NCI-H146 treated with DMSO at 0.1 percent for 48 hours (cell line): ENCODE results near the gene PPIF.
A peak's percentile ranks its signal among the peaks of the same experiment; 100 is the strongest.
"Not testable (repeated sequence)": the region's sequence is repeated elsewhere in the genome, so short reads cannot be mapped to it uniquely, and the experiment has no call there.

Source experiments
- DNase-seq: peaks from one replicate; lab custom pipeline; 2025; ENCODE audit not compliant: unreplicated experiment; lab: John Stamatoyannopoulos, UW

The PPIF gene

DNA sequence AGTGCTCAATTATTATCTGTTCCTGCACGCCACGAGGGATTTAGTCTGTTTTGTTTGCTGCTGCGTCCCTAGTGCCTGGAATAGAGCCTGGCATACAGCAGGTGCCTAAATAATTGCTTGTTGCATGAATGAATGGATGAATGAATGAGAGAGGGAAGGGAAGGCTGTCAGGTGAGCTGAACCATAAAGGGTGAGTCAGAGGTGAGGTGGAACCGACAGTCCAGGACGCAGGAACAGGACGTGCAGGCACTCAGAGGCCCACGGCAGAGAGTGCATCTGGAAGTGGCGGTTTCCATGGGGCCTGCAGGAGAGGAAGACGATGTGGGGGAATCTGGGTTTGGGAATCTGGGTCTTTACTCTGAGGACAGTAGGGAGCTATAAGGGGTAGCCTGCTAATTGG, 17.7 kb upstream of the PPIF start:
- no peak for DNase-seq

DNA sequence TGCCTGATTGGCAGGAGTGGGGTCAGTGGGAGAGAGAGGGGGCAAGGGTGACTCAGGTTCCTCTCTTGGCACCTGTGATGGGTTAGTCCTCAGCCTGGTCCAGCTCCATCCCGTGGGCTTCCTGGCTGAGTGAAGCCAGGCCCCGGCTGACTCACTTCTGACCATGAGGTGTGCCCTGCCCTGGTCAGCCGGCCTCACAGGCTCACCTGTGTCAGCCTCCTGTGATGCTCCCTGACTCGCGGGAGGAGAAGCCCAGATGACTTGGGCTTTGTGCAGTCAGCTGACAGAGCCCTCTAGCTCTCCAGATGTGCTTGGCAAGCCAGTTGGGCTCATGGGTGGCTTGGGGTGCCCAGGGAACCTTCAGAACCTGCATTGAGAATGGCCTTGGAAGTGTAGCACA, 16.0 kb upstream of the PPIF start:
- no peak for DNase-seq

DNA sequence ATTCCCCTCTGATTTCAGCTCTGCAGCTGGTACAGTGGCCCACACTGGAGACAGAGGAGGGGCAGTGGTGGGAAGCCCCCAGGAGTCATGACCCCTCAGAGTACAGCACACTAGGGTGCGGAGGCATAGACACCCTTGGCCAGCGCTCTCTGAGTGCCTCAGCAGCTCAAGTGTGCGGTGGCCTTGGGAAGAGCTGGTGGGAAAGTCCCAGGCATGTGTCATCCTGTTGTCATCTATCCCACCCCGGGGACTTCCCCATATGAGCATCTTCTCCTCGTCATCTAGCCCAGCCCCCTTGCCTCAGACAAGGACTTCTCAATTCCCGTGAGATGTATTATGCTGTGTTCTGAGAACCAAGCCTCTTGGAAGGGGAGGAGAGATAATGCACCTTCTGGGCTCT, 15.6 kb upstream of the PPIF start:
- DNase-seq = no peak

DNA sequence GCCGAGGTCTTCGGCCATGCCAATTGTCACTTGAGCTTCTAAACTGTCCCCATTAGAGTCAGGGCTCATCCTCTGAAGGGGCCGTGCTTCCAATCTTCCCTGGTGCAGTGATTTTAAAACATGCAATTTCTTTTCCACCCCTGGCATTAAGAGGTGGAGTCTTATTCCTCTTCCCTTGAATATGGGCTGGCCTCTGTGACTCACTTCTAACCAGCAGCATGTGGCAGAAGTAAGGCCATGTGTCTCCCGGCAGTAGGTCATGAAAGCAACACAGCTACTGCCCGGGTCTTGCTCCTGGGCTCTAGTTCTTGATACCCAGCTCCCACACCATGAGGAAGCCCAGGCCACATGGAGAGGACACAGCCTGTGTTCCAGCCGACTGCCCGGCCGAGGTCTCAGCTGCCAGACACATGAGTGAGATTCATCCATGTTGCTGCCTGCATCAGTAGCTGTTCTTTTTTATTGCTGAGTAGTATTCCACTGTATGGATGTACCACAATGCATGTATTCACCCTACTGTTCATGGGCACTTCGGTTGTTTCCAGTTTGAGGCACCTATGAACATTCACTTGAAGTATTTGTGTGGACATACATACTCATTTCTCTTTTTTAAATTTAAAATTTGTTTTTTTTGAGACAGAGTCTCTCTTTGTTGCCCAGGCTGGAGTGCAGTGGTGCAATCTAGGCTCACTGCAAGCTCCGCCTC, 14.5 kb upstream of the PPIF start:
- DNase-seq = not testable (repeated sequence)

DNA sequence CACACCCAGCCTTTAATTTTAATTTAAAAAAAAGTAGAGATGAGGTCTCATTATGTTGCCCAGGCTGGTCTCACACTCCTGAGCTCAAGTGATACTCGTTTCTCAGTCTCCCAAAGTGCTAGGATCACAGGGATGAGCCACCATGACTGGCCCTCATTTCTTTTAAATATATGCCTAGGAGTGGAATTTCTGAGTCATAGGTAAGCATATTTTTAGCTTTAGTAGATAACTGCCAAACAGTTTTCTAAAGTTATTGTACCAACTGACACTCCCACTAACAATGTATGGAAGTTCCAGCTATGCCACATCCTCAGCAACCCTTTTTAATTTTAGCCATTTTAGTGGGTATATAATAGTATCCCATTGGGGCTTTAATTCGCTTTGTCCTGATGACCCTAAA, 13.8 kb upstream of the PPIF start:
- no peak for DNase-seq

DNA sequence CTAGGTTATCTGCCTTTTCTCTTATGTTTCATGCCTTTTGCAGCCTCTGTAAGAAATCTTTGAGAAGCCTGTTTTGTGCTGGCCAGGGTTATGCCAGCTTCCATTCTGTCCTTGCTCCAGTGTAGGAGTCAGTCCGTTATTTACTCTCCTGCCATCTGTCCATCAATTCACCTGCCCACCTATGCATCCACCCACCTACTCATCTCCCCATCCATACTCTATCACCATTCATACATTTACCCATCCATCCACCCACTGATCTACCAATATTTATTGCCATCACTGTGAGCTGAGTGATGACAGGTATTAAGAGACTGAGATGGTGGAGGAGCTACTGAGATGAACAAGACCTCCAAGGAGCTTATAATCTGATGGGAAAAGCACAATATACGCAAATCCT, 12.7 kb upstream of the PPIF start:
- DNase-seq = no peak

DNA sequence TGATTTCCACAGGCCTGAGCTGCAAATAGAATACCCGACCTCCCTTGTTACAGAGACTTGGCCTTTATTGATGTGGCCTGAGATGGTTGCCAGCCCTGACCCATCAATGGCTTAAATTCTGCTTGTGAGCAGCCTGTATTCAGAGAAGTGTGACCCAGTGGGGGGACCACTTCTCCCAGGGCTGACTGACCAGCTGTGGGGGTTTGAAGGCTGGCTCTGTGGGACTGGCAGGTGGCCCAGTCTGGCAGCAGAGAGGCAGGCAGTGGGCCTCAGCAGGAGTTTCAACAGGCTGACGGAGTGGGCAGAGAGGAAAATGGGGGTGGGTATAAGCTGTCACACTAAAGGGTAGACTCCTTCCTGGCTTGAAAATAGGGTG, 12.2 kb upstream of the PPIF start:
- DNase-seq = no peak

DNA sequence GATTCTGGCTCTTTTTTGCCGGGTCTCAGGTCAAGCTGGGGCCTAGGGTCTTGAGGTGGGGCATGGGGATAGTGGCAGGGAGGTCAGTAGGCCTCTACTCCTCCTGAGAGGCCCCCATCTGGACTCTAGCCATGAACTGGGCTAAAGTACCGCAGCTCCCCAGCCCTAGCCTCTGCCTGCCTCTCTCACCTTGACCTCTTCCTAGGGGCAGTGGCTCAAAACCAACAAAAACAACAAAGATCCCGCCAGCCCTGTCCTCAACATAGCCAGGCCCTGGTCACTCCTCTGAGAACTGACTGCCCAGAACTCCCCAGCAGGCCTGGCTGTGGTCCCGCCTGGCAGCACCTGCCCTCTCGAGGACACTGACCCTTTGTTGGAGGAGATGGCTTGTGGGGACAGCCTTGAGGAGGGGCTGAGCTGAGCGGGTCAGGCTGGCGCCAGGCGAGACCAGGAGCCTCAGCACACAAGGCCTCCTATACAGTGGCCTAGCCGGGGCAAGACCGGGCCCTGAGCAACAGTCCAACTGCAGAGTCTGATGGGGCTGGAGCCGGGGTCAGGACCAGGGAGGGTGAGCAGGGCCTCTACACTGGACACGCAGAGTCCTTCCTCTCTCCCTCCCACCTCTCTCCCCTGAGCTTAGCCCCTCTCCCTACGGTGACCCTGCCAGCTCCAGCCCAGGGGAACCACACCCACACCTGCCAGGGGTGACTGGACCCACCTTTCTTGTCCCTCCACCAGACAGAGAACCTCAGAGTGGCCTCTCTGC, 11.6 kb upstream of the PPIF start:
- DNase-seq = peak; percentile 42

DNA sequence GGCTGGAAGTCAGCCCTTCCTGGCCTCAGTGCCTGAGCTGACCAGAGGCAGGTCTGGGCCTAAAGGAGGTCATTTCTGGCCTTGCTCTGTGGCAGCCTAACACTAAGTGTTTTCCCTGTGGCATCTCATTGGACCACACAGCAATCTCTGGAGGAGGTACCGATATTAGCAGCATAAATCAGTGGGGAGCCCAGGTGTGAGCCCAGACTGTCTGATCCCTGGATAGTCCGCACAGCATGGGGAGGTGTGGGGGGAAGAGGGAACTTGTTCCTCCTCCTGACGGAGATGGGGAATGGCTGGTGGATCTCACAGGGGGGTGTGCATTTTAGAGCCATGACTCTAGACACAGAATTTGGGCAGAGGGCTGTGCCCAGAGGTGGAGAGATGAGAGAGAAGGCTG, 11.0 kb upstream of the PPIF start:
- peak; percentile 84 for DNase-seq

DNA sequence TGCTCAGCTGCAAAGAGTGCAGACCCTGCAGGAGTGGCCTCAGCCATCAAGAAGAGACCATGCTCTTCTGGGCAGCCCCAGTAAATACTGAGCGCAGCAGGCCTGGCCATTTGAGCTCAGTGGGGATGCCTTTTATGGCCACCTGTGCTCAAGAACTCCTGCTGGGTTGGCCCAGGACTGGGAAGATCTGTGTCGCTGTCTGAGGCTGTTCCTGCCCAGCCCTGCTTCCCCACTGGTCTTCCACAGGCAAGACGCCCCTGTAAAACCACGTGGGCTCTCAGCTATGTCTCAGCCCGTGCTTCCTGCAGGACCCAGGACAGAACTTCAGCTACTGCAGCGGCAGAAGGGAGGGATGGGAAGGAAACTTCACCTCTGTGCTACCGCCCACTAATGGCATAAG, 10.5 kb upstream of the PPIF start:
- peak; percentile 90 for DNase-seq

DNA sequence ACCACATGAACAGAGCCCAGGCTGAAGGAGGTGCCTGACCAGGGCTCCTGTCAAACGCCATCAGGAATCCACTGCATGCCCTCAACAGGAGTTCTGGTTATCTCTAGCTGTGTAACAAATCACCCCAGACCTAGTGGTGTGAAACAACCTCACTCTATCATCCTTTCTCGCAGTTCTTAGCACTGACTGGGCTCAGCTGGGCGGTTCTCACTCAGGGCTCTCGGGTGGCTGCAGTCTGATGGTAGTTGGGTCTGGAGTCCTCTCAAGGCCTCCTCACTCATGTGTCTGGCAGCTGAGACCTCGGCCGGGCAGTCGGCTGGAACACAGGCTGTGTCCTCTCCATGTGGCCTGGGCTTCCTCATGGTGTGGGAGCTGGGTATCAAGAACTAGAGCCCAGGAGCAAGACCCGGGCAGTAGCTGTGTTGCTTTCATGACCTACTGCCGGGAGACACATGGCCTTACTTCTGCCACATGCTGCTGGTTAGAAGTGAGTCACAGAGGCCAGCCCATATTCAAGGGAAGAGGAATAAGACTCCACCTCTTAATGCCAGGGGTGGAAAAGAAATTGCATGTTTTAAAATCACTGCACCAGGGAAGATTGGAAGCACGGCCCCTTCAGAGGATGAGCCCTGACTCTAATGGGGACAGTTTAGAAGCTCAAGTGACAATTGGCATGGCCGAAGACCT, 9.3 kb upstream of the PPIF start:
- not testable (repeated sequence) for DNase-seq

DNA sequence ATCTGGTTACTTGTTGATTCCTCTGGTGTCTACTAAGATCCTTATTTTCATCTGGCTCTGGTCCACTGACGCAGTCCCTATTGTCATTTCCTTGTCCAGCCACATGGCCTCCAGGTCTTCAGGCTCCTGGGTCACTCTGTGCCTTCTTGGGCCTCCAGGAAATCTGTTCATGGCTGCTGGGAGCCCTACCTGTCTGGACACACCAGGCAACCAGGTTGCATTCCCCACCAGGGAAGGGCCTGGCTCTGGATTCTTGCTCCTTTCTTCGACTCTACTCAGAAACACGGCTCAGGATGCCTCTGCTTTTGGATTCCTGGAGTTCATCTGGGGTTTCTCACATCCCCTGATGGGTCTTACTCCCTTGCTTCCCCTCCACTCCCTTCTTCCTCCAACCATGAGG, 8.0 kb upstream of the PPIF start:
- DNase-seq = no peak

DNA sequence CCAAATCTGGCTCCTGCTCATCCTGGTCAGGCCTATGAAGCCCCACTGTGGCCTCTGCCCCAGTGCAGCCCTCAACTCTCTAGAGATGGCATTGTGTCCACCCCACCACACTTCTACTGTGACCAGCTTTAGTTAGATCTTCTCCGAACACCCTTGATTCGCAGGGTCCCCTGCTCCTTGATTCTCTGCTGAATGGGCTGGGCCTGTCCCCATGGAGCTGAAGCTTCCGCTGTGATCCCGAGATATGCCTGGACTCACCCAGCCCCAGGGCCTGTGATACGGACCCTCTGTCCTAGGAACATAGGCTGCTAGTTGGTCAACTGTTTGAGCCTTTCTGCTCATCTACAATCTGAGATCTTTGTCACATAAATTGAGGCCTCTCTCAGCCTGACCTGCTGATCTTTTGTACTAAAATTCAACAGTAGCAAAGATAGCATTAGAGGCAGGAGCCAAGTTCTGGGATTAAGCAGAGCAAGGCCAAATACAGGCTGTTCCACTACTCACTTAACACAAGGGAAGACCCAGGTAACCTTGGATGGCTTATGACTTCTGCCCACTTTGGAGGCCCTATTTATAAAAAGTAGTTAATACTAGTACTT, 6.5 kb upstream of the PPIF start:
- no peak for DNase-seq

DNA sequence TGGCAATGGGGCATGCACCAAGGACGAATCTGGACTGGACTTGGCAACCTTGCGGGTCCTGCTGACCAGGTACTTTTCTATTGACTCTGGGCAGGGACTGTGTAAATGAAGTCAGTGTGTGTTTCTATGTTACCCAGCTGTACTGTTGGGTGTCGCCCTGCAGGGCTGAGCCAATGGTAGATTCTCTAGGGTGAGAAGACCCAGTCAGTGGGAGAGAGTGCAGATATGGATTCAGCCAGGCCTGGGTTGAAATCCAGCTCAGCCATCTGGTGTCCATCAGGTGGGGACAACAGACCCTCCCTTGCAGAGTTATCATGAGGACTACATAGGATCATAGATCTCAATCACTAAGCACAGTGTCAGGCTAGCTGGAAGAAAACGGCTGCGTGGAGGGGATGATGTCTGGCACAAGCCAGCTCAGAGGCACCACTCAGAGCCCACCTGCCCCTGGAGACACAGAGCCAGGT, 4.9 kb upstream of the PPIF start:
- DNase-seq = no peak

DNA sequence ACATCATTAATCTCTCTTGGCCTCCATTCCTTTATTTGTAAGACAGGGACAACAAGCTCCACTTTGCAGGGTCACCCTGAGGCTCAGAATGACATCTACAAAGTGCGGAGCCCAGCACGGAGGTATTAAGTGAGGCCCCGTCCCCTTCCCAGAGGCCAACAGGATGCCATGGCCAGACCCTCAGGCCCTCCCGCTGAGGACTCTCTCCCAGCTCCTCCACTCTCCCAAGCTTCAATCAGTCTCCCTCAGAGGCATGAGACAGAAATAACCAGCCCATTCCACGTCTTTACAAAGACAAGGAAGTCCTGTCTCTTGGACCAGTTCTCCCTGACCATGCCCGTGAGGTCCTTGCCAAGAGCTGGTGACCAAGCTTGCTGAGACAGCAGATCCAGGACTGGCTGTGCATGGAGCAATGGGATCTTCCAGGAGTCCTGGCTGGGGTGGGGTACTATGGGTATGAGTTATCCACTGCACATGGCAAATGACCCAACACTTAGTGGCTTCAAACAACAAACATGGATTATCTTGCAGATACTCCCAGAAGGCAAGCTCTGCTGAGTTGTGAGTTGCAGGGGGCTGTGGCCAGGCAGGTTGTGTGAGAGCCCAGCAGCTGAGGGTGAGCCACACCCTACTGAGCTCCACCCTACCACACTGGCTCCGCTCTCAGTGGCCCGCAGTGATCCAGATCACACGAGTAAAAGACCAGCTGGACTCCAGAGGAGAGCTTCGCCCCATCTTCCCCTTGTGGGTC, 4.3 kb upstream of the PPIF start:
- no peak for DNase-seq

DNA sequence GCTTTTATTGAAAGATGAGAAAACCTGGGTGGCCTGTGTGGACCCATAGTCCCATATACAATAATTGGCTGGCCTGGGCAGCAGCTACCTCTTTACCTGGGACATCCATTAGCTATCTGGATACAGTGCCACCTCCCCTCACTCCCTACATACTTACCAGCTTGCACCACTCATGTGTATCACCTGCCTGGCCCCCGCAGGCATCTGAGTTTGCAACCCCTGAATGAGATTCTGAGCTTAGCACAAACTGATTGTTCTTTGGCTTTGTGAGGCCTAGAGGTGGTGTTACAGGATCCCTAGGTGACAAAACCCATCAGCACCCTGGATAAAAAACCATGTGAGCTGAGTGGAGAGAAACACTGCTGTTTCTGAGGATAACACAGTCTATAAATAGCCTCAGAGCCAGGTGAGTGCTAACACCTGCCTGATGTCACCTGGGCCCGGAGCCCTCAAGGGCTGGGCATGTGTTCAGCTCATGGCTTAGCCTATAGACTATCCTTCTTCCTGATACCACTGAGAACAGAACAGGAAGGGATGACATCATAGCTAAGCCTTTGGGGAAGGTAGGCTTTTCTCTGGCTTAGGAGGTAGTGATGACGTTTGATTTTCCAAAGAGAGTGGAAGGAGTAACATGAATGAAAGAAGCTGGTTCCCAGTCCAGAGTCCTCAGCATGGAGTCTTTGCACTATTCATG, 2.6 kb upstream of the PPIF start:
- DNase-seq = peak; percentile 86

DNA sequence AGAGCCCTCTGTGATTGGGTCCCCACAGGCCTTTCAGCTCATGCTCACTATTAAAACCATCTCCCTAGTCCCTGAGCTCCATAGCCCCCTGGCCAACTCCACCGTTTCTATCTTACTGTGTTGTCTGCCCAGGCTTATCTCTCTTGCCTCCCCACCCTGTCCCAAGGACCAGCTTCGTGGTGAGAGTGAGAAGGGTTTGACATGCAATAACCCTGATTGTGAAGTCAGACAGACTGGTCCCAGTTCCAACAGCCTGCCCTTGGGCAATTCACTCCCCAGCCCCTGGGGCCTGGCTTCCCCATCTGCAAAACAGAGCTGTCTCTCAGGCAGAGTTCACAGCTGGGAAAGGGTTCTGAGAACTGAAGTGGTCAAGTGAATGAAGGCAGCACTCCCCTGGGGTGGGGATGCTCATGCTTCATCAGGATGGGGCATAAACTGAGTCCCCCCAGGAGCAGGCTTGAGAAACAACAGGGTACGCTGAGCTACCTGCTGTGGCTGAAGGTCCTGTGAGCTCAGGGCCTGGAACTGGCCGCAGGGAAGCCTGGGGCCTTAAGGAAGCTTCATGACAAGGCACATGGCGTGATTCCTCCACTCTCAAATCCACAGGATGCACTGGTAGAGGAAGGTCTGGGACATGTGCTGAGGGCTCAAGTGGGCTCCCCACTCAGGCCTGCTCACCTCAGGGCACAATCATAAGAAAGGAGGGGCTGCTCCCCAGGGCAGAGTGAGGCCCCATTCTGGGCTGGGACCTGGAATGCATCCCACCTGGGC, 1.8 kb upstream of the PPIF start:
- DNase-seq = no peak

DNA sequence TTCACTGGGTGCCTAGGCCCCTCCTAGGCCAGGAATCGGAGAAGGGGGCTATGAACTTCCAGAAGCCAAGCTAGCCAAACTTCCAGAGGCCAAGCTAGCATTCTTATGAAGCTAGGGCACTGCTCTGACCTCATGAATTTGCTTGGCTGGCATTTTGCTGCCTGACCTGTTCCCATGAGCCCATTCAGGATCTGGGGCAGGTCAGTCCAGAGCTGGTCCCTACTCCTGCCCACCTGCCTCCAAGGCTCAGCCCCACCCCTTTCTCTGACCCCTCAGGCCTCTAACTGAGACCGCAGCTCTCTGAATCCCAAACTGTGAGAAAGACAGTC, 1.3 kb upstream of the PPIF start:
- no peak for DNase-seq

DNA sequence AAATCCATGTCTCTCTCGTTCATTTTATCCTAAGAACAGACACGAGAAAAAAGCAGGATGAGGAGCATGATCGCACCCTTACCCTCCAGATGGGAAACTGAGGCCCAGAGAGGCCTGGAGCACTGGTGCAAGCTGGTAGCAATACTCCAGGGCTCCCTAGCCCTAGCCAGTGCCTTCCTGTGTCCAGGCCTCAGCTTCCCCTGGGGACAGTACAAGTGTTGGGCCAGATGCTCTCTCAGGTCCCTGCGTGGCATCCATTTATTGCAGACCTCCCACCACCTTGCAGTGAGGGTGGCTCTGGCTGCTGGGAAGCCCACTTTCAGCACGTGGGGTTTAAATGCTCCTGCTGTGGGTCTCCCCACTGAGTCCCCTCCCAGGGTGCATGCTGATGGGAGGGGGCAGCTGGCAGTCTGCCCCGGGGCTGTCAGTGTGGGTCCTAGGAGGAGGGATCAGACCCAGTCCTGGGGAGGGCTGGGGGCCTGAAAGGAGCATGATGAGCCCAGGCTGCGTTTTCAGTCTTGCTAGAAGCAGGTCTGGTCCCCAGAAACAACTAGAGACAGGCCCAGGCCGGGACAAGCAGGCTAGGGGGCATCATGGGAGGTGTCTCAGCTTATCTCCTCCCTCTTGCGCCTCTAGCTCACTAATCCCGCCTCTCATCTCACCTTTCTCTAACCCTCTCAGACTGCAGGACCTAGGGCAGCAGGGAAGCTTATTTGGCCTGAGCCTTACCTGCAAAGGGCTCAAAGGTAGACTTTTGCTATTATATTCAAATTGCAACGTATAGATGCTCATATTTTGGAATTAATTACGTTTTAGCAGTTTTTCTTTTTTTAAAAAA, 662 bp upstream of the PPIF start:
- peak; percentile 60 for DNase-seq
